SKM-1 treated with dmso at 0.1 percent for 144 hours (cell line): ENCODE results near the gene NAA25.
"Not testable (repeated sequence)": the region's sequence is repeated elsewhere in the genome, so short reads cannot be mapped to it uniquely, and the experiment has no call there.

Experiments used
- DNase-seq: peaks from one replicate; lab custom pipeline; 2025; ENCODE audit not compliant: unreplicated experiment; lab: John Stamatoyannopoulos, UW

The NAA25 gene

DNA sequence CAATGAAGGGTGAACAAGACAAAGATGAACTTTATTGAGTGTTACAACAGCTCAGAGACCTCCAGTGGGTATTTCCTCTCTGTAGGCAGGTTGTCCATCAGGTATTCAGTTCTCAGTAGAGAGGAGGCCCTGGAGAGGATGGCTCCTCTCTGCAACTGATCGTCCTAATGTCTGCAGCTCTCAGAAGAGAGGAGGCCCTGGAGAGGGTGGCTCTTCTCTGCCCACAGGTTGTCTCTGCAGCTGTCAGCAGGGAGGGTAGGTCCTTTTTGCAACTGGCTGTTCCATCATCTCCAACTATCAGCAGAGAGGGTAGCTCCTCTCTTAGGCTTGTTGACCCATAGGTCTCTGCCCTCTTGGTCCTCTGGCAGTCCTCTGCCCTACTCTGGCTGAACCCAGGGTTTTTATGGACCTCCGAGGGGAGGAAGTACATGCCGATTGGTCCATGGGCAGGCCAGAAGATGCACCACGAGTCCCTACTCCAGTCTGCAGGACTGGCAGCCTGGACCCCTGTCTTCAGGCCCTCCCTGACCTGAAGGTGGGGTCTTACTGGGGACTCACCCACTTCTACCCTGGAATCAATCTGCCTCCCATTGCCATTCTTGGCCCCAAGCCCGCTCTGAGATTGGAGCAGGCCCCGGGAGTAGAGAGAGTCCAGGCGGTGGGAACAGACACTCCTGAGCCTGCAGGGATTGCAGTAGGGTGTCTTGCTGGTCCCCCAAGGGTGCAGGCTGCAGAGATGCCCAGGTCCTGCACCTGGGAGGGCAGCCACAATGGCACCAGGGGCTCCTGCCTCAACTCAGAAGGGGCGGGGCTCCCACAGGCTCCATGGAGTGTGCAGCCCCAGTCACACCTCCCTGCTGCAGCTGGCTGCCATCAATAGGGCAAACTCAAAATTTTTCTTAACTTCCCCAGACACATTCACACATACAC, 97.9 kb downstream of the NAA25 start:
- DNase-seq = no peak

DNA sequence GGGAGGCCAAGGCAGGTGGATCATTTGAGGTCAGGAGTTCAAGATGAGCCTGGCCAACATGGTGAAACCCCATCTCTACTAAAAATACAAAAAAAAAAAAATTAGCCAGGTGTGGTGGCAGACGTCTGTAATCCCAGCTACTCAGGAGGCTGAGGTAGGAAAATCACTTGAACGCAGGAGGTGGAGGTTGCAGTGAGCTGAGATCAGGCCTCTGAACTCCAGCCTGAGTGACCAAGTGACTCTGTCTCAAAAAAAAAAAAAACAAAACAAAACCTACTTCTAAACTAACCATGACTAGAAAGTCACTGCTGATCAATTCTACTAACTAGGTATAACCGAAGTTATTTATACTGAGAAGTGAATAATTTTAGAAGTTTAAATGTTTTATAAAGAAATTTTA, 99.0 kb downstream of the NAA25 start:
- not testable (repeated sequence) for DNase-seq

DNA sequence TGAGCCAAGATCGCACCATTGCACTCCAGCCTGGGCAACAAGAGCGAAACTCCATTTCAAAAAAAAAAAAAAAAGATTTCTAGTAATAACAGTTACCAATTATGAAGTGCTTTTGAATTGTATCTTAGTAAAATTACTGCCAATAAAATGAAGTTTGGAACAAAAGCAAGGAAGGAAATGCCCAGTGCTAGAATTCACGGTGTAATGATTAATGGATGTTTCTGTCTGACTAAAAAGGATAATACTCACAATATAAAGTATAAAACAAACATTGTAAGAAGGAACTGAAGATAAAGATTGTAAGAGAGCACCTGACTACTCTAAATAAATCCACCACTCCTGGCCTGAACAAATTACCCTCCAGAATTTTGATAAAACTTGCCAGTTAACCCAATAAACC, 99.7 kb downstream of the NAA25 start:
- no peak for DNase-seq

DNA sequence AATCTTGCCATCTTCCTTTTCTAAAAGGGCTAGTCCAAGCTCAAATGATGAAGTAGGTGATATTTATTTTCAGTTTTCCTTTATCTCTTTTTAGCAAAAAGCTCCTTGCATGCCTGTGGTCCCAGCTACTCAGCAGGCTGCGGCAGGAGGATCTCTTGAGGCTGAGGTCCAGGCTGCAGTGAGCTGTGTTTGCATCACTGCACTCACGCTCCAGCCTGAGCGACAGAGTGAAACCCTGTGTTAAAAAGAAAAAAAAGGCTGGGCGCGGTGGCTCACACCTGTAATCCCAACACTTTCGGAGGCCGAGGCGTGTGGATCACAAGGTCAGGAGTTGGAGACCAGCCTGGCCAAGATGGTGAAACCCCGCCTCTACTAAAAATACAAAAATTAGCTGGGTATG, 100.6 kb downstream of the NAA25 start:
- DNase-seq = no peak

DNA sequence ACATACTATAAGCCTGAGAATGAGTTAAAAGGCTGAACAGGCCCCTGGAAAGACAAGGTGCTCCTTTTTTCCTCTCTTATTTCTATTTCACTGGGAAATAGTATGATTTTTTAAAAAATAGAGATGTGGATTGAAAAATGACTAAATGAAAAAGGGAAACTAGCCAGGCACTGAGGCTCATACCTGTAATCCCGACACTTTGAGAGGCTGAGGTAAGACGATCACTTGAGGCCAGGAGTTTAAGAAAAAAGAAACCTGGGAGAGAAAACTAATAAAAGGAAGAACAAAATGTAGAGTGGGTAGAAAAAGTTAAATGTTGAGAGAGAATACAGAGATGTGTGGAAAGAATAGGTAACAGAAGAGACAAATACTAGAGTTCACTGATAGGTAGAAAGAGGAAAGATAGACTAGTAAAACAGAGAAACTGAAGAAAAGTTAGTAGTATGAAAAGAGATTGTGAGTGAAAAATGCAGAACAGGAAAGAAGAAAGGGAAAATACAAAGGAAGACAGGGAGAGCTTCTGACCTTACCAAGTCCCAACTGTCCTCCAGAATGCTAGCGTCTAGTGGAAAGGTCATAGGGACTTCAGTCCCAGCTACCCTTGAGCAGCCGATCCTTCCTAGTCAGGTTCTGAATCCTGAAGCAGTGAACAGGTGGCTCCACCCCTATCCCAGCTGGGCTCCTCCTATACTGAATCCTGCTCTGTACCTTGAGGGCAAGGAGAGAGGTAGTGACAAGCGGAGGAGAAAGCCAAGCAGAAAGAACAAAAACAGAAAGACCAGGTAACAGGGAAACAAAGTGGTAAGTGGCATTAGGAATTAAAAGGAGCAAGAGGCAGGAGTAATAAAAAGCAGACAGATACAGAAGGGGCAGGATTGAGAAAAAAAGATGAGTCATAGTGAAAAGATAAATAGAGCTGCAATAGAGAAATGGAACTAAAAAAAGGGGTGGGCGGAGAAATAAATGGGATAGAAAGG, 102.9 kb downstream of the NAA25 start:
- no peak for DNase-seq

DNA sequence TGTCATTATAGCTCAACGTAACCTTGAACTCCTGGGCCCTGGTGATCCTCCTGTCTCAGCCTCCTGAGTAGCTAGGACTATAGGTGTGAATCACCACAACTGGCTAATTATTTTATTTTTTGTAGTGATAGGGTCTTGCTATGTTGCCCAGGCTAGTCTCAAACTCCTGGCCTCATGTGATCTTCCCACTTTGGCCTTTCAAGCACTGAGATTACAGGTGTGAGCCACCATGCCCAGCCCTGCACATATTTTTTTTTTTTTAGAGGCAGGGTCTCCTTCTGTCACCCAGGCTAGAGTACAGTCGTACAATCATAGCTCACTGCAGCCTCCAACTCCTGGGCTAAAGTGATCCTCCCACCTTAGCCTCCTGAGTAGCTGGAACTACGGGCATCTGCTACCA, 104.5 kb downstream of the NAA25 start:
- no peak for DNase-seq

DNA sequence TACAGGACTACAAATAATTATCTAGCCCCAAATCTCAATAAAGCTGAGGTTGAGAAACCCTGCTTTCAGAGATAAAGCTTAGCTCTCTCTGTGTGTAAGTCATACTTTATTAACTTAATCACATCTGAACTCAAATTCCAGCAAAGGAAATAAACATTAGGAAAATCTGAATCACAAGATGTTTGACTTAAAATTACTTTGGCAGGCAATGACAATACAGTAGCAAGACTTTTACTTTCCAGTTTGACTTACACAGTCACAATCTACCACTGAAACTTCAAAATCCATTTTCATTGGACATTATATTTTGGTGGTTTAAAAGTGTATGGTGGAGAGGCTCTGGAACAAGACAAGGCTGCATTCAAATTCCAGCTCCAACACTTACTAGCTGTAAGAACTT, 107.0 kb downstream of the NAA25 start:
- DNase-seq = no peak

DNA sequence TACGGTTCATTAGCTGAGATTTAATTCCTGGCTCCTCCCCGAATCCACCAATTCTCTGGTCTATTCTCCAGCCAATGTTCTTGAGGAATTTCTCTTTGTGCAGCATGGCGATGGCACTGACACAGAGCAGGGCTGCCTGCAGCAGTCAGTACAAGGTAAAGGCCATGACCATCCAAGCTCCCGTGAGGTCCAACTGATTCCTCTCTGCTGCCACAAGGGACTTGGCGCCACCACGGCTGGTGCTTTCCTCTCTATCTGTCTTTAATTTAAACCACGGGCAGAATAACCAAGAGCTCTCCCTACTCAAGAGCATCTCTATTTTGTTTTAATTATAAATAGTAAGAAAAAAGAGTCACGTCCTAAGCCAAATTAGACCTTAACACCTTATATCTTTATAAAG, 107.8 kb downstream of the NAA25 start:
- DNase-seq = no peak

DNA sequence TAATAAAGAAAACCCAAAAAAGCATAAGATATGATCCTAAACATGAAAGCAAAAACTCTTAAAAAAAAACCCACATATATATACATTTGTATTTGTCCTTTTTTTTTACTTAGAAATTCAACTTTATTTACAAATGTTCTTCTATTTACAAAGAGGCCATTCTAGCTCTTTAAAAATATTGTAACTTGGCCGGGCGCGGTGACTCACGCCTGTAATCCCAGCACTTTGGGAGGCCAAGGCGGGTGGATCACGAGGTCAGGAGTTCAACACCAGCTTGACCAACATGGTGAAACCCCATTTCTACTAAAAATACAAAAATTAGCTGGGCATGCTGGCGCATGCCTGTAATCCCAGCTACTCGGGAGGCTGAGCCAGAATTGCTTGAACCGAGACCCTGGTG, 109.5 kb downstream of the NAA25 start:
- DNase-seq = not testable (repeated sequence)

DNA sequence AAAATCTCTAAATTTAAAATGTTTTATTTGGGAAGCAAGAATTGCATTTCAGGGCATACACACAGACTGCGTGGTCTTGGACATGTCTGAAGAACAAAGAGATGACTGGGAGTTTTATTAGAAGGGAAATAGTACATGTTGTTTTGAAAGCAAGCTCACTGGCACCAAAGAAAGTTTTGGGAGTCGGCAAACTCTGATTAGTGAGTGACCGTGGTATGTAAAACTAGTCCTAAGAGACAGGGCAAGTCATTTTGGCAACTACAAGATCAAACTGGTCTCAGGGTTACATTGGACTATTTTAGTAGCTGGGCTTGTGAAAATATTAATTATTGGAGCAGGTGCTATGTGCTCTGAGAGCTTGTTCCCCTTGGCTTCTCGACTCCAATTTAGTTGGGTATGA, 110.6 kb downstream of the NAA25 start:
- no peak for DNase-seq

DNA sequence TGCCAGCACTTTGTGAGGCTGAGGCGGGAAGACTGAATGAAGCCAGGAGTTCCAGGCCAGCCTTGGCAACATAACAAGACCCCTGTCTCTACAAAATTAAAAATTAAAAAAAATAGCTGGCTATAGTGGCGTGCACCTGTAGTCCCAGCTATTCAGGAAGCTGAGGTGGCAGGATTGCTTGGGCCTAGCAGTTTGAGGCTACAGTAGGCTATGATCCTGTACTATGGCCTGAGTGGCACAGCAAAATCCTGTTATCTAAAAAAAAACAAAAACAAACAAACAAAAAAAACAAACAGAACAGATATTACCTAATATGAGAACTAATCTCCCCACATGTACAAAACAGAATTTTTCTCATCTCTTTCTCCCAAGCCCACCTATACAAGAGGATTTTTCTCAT, 111.3 kb downstream of the NAA25 start:
- no peak for DNase-seq

DNA sequence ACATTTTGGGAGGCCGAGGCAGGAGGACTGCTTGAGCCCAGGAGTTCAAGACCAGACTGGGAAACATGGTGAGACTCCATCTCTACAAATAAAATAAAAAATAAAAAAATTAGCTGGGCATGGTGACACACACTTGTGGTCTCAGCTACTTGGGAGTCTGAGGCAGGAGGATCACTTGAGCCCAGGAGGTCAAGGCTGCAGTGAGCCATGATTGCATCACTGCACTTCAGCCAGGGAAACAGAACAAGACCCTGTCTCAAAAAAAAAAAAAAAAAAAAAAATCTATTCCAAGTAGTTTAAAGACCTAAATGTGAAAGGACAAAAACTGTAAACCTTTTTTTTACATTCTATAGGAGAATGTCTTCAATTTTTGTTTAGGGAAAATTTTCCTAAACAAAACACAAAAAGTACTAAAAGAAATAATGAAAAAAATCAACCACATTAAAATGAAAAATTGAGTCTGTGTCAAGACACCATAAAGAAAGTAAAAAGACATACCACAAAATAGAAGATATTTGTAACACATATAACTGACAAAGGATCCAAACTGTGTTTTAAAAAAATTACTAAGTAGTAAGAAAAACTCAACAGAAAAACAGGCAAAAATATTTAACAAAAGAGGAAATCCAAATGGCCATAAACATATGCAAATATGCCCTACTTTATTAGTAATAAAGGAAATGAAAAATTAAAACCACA, 112.7 kb downstream of the NAA25 start:
- no peak for DNase-seq

DNA sequence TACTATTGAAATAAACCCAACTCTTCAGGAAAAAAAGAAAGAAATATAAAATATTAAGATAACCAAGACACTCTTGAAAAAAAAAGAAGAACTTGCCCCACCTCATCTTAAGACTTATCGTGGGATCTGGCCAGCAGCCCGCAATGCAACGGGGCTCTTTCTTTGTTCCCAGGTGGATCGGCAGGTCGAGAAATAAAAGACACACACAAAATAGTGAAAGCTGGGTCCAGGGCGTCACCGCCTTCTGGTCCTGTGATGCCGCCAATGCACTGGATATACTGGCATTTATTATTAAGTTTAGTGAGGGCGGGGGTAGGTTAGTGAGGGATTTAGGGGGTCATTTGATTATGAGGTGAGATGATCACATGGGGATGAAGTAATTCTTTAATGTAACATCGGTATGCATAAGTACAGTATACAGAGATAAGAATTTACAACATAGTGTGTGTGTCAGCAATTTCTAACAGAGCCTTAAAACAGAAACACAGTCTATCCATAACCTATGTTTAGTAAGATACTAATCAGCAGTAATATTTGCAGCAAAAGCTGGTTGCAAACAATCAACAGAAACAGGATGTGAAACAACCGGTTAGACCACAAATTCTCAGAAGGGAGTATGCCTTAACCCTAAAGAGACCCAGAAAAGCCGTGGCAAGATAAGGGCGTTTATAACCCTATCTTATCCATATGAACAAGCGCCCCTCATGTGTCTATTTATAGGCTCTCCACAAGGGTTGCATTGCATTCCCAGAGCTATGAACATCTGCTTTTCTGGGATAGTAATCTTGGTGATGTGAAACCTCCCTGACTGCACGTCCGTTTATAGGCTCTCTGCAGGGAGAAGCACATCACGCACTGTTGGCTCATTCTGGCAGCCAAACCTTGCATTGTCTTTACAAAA, 114.1 kb downstream of the NAA25 start:
- DNase-seq = not testable (repeated sequence)

DNA sequence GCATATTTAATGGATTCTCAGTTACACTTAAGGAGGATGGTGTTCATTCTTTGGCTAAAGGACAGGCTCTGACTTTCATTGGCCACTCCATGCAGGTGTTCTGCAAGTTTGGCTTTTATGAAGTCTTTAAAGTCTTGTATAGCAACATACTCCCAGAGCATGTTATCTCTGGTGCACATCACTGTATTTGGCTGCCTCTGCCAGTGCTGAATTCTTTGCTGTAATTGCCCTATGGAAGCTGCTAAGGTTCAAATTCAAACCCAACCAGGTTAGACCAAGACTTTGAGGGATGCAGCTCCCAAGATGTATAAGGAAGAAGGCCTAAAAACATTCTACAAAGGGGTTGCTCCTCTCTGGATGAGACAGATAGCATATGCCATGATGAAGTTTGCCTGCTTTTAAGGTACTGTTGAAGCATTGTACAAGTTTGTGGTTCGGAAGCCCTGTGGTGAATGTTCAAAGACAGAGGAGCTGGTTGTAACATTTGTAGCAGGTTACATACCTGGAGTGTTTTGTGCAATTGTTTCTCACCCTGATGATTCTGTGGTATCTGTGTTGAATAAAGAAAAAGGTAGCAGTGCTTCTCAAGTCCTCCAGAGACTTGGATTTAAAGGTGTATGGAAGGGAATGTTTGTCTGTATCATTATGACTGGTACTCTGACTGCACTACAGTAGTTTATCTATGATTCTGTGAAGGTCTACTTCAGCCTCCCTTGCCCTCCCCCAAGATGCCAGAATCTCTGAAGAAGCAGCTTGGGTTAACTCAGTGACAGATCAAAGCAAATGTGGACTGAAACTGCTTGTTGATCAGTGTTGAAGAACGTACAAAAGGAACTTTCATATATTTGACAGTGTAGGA, 115.1 kb downstream of the NAA25 start:
- DNase-seq = no peak

DNA sequence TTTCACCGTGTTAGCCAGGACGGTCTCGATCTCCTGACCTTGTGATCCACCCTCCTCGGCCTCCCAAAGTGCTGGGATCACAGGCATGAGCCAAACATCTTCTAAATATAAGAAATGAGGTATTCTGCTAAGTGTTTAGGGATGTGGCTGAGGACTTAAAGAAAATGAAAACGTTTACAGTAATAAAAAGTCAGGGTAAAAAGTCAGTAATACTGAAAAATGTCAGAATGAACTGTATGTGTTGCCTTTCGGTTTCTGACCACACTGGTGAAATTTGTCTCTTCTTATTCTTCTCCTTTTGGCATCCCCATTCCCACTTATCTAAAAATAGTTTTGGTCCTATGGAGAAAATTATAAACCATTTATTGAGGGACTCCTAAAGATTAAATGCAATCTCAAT, 116.1 kb downstream of the NAA25 start:
- no peak for DNase-seq

DNA sequence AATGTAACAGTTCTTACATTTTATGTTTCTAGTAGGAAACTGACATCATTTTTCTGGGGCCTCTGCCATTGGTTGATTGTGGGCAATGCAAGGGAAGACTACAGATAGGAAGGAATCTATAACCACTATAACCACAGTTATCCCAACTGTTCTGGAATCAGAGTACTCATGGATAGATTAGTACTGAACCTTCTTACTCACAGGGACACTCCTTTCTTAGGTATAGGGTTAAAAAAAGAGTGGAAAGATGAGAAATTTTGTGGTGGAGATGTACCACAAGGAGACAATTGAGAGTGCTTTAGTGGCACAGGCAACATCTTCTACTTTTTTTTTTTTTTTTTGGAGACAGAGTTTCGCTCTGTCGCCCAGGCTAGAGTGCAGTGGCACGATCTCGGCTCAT, 116.6 kb downstream of the NAA25 start:
- DNase-seq = no peak

DNA sequence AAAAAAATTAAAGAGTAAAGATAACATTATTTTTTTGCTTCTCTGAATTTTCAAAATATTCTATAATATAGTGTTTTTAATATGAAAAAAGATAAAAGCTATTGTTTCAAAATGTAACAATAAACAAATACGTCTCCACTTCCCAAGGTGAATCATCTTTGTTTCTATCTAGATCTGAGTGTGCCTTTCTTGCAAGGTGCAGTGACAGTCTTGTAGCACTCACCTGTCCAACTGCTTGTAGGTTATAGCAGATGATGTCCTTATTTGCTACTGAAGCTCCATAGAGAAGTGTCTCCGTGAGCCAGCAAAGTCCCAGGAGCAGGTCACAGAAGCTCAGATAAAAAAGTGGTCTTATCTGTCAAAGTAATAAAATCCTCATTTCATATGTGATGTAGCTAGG, 117.0 kb downstream of the NAA25 start:
- no peak for DNase-seq

DNA sequence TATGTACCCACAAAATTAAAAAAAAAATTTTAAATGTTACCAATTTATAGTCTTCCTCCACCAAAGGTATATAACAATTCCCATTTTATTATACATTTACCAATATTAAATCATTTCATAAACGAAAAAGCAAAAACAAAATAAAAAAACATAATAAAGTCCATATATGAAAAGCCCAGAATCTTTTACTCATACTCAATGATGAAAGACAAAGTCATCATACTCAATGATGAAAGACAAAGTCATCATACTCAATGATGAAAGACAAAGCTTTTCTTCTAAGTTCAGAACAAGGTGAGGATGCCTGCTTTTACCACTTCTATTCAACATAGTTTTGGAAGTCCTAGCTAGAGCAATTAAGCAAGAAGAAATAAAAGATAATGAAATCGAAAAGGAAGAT, 123.8 kb downstream of the NAA25 start:
- DNase-seq = no peak

DNA sequence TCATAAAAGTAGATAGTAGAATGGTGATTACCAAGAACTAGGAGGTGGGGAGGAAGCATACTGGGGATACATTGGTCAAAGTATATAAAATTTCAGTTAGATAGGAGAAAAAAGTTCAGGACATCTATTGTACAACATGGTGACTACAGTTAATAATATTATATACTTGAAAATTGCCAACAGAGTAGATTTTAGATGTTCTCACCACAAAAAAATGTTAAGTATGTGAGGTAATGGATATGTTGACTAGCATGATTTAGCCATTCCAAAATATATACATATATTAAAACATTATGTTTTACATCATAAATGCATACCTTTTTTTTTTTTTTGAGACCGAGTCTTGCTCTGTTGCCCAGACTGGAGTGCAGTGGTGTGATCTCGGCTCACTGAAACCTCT, 126.6 kb downstream of the NAA25 start:
- DNase-seq = no peak
